WTC11 (cell line): Measurements from ENCODE around the gene LHFPL2.

Source experiments
- CBFB ChIP-seq: sonication (generic); formaldehyde crosslinking; IDR thresholded peaks from 2 replicates; pipeline ENCODE4 v1.8.1; 2022; ENCODE audit warnings: mild to moderate bottlenecking, low read depth, missing genetic modification reagents
- CREM ChIP-seq: sonication (generic); formaldehyde crosslinking; IDR thresholded peaks from 2 replicates; pipeline ENCODE4 v1.8.1; 2022; ENCODE audit warnings: mild to moderate bottlenecking, missing genetic modification reagents, moderate library complexity
- CTCF ChIP-seq: fragments of 200-600 bp; IDR thresholded peaks from 2 replicates; pipeline ENCODE4 v1.8.0; 2022; ENCODE audit warnings: antibody characterized with exemption
- FOXJ3 ChIP-seq: sonication (generic); formaldehyde crosslinking; IDR thresholded peaks from 2 replicates; pipeline ENCODE4 v1.9.0; 2021; ENCODE audit warnings: missing genetic modification reagents, mild to moderate bottlenecking, borderline replicate concordance
- IRF2 ChIP-seq: sonication (generic); formaldehyde crosslinking; IDR thresholded peaks from 2 replicates; pipeline ENCODE4 v1.8.0; 2022; ENCODE audit warnings: low read depth, missing genetic modification reagents, borderline replicate concordance
- MAX ChIP-seq: sonication (generic); formaldehyde crosslinking; IDR thresholded peaks from 2 replicates; pipeline ENCODE4 v1.8.0; 2022; ENCODE audit warnings: mild to moderate bottlenecking, missing genetic modification reagents
- MYBL2 ChIP-seq: sonication (generic); formaldehyde crosslinking; IDR thresholded peaks from 2 replicates; pipeline ENCODE4 v1.8.1; 2023; ENCODE audit warnings: mild to moderate bottlenecking, moderate library complexity, missing genetic modification reagents
- SP1 ChIP-seq: sonication (generic); formaldehyde crosslinking; conservative IDR thresholded peaks from 2 replicates; pipeline ENCODE4 v1.8.1; 2022; ENCODE audit warnings: missing genetic modification reagents
- TP53 ChIP-seq: sonication (generic); formaldehyde crosslinking; IDR thresholded peaks from 2 replicates; pipeline ENCODE4 v1.8.1; 2023; ENCODE audit warnings: mild to moderate bottlenecking, missing genetic modification reagents
- ZBTB43 ChIP-seq: sonication (generic); formaldehyde crosslinking; IDR thresholded peaks from 2 replicates; pipeline ENCODE4 v1.8.1; 2023; ENCODE audit warnings: mild to moderate bottlenecking, missing genetic modification reagents
- ZNF138 ChIP-seq: sonication (generic); formaldehyde crosslinking; conservative IDR thresholded peaks from 2 replicates; pipeline ENCODE4 v1.8.1; 2022; ENCODE audit warnings: mild to moderate bottlenecking, moderate library complexity, missing genetic modification reagents
- ZNF232 ChIP-seq: sonication (generic); formaldehyde crosslinking; IDR thresholded peaks from 2 replicates; pipeline ENCODE4 v1.8.0; 2022; ENCODE audit warnings: mild to moderate bottlenecking, missing genetic modification reagents
- TF ChIP-seq, protein P1 (sequence below): fragments of 250-450 bp; sonication (Bioruptor Pico); IDR thresholded peaks from 2 replicates; pipeline ENCODE4 v2.1.2; 2022; ENCODE audit warnings: mild to moderate bottlenecking, moderate library complexity
- TF ChIP-seq, protein P2 (sequence below): sonication (generic); formaldehyde crosslinking; IDR thresholded peaks from 2 replicates; pipeline ENCODE4 v1.8.1; 2022; ENCODE audit warnings: low read depth, missing genetic modification reagents, borderline replicate concordance

GRCh38 chr5:78567617-78568016, 81.0 kb downstream of the LHFPL2 start:
- TF ChIP-seq TP53 (CRISPR knock-in tag) (no peak), SP1 (CRISPR knock-in tag) (no peak), ZBTB43 (no peak), MYBL2 (CRISPR knock-in tag) (no peak), CTCF (no peak), ZNF138 (CRISPR knock-in tag) (no peak), IRF2 (no peak), CBFB (no peak), ZNF232 (CRISPR knock-in tag) (no peak), FOXJ3 (no peak), MAX (CRISPR knock-in tag) (no peak), CREM (no peak)
- TF ChIP-seq, protein P1, sequence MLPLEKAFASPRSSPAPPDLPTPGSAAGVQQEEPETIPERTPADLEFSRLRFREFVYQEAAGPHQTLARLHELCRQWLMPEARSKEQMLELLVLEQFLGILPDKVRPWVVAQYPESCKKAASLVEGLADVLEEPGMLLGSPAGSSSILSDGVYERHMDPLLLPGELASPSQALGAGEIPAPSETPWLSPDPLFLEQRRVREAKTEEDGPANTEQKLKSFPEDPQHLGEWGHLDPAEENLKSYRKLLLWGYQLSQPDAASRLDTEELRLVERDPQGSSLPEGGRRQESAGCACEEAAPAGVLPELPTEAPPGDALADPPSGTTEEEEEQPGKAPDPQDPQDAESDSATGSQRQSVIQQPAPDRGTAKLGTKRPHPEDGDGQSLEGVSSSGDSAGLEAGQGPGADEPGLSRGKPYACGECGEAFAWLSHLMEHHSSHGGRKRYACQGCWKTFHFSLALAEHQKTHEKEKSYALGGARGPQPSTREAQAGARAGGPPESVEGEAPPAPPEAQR (CRISPR knock-in tag) = no peak
- TF ChIP-seq, protein P2, sequence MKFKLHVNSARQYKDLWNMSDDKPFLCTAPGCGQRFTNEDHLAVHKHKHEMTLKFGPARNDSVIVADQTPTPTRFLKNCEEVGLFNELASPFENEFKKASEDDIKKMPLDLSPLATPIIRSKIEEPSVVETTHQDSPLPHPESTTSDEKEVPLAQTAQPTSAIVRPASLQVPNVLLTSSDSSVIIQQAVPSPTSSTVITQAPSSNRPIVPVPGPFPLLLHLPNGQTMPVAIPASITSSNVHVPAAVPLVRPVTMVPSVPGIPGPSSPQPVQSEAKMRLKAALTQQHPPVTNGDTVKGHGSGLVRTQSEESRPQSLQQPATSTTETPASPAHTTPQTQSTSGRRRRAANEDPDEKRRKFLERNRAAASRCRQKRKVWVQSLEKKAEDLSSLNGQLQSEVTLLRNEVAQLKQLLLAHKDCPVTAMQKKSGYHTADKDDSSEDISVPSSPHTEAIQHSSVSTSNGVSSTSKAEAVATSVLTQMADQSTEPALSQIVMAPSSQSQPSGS (CRISPR knock-in tag) = no peak
